HG02759 (cell line): ENCODE data around the gene DEXI.
A peak's percentile ranks its signal among the peaks of the same experiment; 100 is the strongest.

Experiments
- ATAC-seq: cut with Tn5 transposase; IDR thresholded peaks from one replicate; pipeline ENCODE4 v1.9.1; 2021; ENCODE audit warnings: mild to moderate bottlenecking, moderate library complexity; ENCODE audit not compliant: unreplicated experiment

The DEXI gene

GRCh38 chr16:10942352-10943063, at the start of gene DEXI:
Gene DEXI, minus strand, starts transcription at chr16:10942468. Its CDS starts 463 bp downstream, at chr16:10942005.
- ATAC-seq = peak; percentile 74

GRCh38 chr16:10990378-10990777, 48.1 kb upstream of the DEXI start:
- no peak for ATAC-seq

- no peak for ATAC-seq
Observed at GRCh38 chr16:10989559-10989958, 47.3 kb upstream of the DEXI start.

- ATAC-seq = no peak
Observed at GRCh38 chr16:10988879-10989278, 46.6 kb upstream of the DEXI start.

- peak; percentile 75 for ATAC-seq
Observed at GRCh38 chr16:10988164-10988803, 46.0 kb upstream of the DEXI start.

GRCh38 chr16:10987361-10988163, 45.3 kb upstream of the DEXI start:
- ATAC-seq = no peak

- ATAC-seq = no peak
Observed at GRCh38 chr16:10984509-10984908, 42.2 kb upstream of the DEXI start.

- ATAC-seq = no peak
Observed at GRCh38 chr16:10983159-10983558, 40.9 kb upstream of the DEXI start.

- ATAC-seq = peak; percentile 52
Observed at GRCh38 chr16:10982465-10983150, 40.3 kb upstream of the DEXI start.

- peak; percentile 77 for ATAC-seq
Observed at GRCh38 chr16:10981697-10982216, 39.5 kb upstream of the DEXI start.

- no peak for ATAC-seq
Observed at GRCh38 chr16:10980813-10981212, 38.5 kb upstream of the DEXI start.

GRCh38 chr16:10979717-10980601, 37.7 kb upstream of the DEXI start:
- no peak for ATAC-seq

- no peak for ATAC-seq
Observed at GRCh38 chr16:10978871-10979446, 36.7 kb upstream of the DEXI start.

- no peak for ATAC-seq
Observed at GRCh38 chr16:10978124-10978523, 35.9 kb upstream of the DEXI start.

- no peak for ATAC-seq
Observed at GRCh38 chr16:10976634-10977033, 34.4 kb upstream of the DEXI start.

- ATAC-seq = no peak
Observed at GRCh38 chr16:10972819-10973464, 30.7 kb upstream of the DEXI start.

- no peak for ATAC-seq
Observed at GRCh38 chr16:10972108-10972818, 30.0 kb upstream of the DEXI start.

- no peak for ATAC-seq
Observed at GRCh38 chr16:10971560-10971961, 29.3 kb upstream of the DEXI start.
